ENCODE measurements around the gene CENPM. TPM values are rescaled to one million over a fixed set of nuclear protein-coding genes. Genes with fewer than 3 reads are reported as not detected.

Gene CENPM
- total RNA-seq, 1 donor from 2014 or later: 2.0 TPM

DNA sequence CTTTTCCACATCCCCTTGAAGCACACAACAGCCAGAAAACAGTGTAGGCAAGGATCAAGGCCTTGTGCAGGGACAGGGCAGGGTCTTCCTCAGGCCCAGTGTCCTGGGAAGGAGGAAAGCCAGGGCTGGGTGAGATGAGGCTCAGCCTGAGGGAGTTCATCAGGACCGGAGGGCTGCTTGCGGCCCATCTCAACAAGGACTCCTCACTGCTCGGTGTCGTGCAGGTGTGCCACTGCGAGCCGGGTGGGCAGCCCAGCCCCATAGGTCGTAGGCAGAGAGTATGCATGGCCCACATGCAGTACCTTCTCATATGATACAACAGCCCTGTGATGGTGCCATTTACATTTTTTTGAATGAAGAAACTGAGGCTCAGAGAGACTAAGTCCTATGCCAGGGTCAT, 44.9 kb downstream of the CENPM start:
- no peak for TF ChIP-seq EZH2 (IDR thresholded peaks at IDR 0.05; ENCODE audit: insufficient read depth, low read length)
- TF ChIP-seq, protein P1, sequence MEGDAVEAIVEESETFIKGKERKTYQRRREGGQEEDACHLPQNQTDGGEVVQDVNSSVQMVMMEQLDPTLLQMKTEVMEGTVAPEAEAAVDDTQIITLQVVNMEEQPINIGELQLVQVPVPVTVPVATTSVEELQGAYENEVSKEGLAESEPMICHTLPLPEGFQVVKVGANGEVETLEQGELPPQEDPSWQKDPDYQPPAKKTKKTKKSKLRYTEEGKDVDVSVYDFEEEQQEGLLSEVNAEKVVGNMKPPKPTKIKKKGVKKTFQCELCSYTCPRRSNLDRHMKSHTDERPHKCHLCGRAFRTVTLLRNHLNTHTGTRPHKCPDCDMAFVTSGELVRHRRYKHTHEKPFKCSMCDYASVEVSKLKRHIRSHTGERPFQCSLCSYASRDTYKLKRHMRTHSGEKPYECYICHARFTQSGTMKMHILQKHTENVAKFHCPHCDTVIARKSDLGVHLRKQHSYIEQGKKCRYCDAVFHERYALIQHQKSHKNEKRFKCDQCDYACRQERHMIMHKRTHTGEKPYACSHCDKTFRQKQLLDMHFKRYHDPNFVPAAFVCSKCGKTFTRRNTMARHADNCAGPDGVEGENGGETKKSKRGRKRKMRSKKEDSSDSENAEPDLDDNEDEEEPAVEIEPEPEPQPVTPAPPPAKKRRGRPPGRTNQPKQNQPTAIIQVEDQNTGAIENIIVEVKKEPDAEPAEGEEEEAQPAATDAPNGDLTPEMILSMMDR (IDR thresholded peaks at IDR 0.05; ENCODE audit: insufficient read depth, low read depth, low read length): no peak
- Mint-ChIP-seq H3K4me3 (ENCODE audit: unreplicated experiment) (no peak overlapping the region), H3K36me3 (ENCODE audit: low read depth, unreplicated experiment) (peaks cover 11% of the 10 kb centered on the region), H3K4me1 (ENCODE audit: low read depth, unreplicated experiment) (no peaks in the 10 kb centered on the region), H3K9me3 (ENCODE audit: unreplicated experiment) (no peaks in the 10 kb centered on the region), H3K27ac (ENCODE audit: unreplicated experiment) (no peak overlapping the region), H3K27me3 (ENCODE audit: low read depth, unreplicated experiment) (no peaks in the 10 kb centered on the region)
- Histone ChIP-seq H2AFZ (ENCODE audit: low read depth, low read length) (no peak overlapping the region), H3K9ac (ENCODE audit: low read length) (no peak overlapping the region), H3K4me2 (ENCODE audit: low read length) (no peak overlapping the region), H4K20me1 (ENCODE audit: insufficient read depth, low read length) (peaks cover 29% of the 10 kb centered on the region), H3K4me1 (ENCODE audit: insufficient read depth, low read length) (no peaks in the 10 kb centered on the region), H3K36me3 (ENCODE audit: insufficient read depth, low read length) (peaks cover 12% of the 10 kb centered on the region), H3K79me2 (ENCODE audit: insufficient read depth, low read length) (no peaks in the 10 kb centered on the region), H3K9me3 (ENCODE audit: insufficient read depth, low read depth, low read length) (no peaks in the 10 kb centered on the region), H3K27ac (ENCODE audit: low read depth, low read length) (no peak overlapping the region), H3K4me3 (ENCODE audit: insufficient read depth, low read depth, low read length) (no peak overlapping the region), H3K27me3 (ENCODE audit: insufficient read depth, low read length) (no peaks in the 10 kb centered on the region)
- FAIRE-seq (no peak), DNase-seq (ENCODE audit: low read depth) (no peak)

DNA sequence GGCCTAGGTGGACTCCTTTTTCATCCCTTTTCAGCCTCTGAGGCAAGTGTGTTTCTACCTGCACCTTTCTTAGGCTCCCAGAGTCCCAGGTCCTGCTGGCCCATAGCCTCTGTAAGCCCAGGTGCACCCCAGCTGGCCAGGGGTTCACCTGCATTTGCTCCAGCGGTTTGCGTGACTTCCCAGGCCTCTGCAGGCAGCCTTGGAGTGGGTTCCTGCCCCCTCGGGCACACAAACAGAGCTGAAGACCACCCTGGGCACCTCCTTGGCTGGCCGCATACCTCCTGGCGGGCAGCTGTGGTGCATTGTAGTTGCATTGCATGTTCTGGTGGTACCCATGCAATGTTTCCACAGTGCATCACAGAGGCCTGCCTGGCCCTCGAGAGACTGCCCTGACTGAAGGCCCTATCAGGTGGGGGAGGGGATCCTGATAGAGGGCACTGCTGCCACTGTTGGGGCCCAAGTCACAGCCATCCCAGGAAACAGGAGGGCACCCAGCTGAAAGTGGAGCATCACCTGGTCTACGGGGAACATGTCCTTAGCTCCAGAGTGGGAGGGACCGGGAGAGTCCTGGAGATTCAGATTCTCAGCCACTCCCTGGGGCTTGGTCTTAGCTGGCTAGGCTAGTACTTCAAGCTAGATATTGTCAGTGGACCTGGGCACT, 46.2 kb downstream of the CENPM start:
- Histone ChIP-seq H3K9ac (ENCODE audit: low read length) (no peak overlapping the region), H3K27ac (ENCODE audit: low read depth, low read length) (no peak overlapping the region), H3K4me1 (ENCODE audit: insufficient read depth, low read length) (no peaks in the 10 kb centered on the region), H2AFZ (ENCODE audit: low read depth, low read length) (no peak overlapping the region), H3K79me2 (ENCODE audit: insufficient read depth, low read length) (no peaks in the 10 kb centered on the region), H3K27me3 (ENCODE audit: insufficient read depth, low read length) (no peaks in the 10 kb centered on the region), H3K9me3 (ENCODE audit: insufficient read depth, low read depth, low read length) (no peaks in the 10 kb centered on the region), H4K20me1 (ENCODE audit: insufficient read depth, low read length) (peaks cover 35% of the 10 kb centered on the region), H3K4me3 (ENCODE audit: insufficient read depth, low read depth, low read length) (no peak overlapping the region), H3K4me2 (ENCODE audit: low read length) (no peak overlapping the region), H3K36me3 (ENCODE audit: insufficient read depth, low read length) (peaks cover 12% of the 10 kb centered on the region)
- Mint-ChIP-seq H3K36me3 (ENCODE audit: low read depth, unreplicated experiment) (peaks cover 14% of the 10 kb centered on the region), H3K9me3 (ENCODE audit: unreplicated experiment) (no peaks in the 10 kb centered on the region), H3K27me3 (ENCODE audit: low read depth, unreplicated experiment) (no peaks in the 10 kb centered on the region), H3K4me3 (ENCODE audit: unreplicated experiment) (no peak overlapping the region), H3K27ac (ENCODE audit: unreplicated experiment) (no peak overlapping the region), H3K4me1 (ENCODE audit: low read depth, unreplicated experiment) (no peaks in the 10 kb centered on the region)
- FAIRE-seq (no peak), DNase-seq (ENCODE audit: low read depth) (no peak)
- TF ChIP-seq, protein P1 (IDR thresholded peaks at IDR 0.05; ENCODE audit: insufficient read depth, low read depth, low read length): no peak
- no peak for TF ChIP-seq EZH2 (IDR thresholded peaks at IDR 0.05; ENCODE audit: insufficient read depth, low read length)

DNA sequence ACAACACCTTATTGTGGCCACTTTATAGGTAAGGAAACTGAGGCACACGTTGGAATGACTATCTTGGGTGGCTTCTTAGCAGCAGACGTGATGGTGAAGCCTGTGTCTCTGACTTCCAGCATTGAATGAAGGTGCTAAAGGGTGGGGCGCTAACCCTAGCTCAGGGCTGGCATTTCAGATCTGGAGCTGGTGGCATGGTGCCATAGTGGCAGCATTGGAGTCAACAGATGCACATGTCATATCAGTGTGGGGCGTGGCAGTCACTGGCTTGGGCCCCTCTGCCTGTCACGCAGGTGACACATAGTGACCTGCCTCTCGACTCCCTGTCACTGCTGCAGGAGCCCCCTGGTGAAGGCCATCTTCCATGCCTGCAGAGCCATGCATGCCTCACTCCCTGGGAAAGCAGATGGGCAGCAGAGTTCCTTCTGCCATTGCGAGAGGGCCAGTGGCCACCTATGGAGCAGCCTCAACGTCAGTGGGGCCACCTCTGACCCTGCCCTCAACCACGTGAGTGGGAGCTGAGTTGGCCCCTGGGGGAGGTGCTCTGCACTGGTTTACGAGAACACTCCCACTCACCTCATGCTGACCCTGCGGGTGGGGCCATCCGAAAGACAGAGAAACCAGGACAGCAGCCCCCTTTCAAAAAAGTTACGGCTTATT, 46.8 kb downstream of the CENPM start:
- TF ChIP-seq, protein P1 (IDR thresholded peaks at IDR 0.05; ENCODE audit: insufficient read depth, low read depth, low read length): no peak
- no peak for TF ChIP-seq EZH2 (IDR thresholded peaks at IDR 0.05; ENCODE audit: insufficient read depth, low read length)
- H3K9me3 ChIP-seq (ENCODE audit: insufficient read depth, low read depth, low read length): no peaks in the 10 kb centered on the region
- no peaks in the 10 kb centered on the region for H3K4me1 ChIP-seq (ENCODE audit: insufficient read depth, low read length)
- no peaks in the 10 kb centered on the region for H3K79me2 ChIP-seq (ENCODE audit: insufficient read depth, low read length)
- no peak overlapping the region for H3K4me3 Mint-ChIP-seq (ENCODE audit: unreplicated experiment)
- H3K27ac Mint-ChIP-seq (ENCODE audit: unreplicated experiment): no peak overlapping the region
- FAIRE-seq (no peak), DNase-seq (ENCODE audit: low read depth) (no peak)
- H3K36me3 ChIP-seq (ENCODE audit: insufficient read depth, low read length): peaks cover 12% of the 10 kb centered on the region
- H3K4me1 Mint-ChIP-seq (ENCODE audit: low read depth, unreplicated experiment): no peaks in the 10 kb centered on the region
- H3K9me3 Mint-ChIP-seq (ENCODE audit: unreplicated experiment): no peaks in the 10 kb centered on the region
- peaks cover 14% of the 10 kb centered on the region for H3K36me3 Mint-ChIP-seq (ENCODE audit: low read depth, unreplicated experiment)
- H3K27me3 ChIP-seq (ENCODE audit: insufficient read depth, low read length): no peaks in the 10 kb centered on the region
- H3K27me3 Mint-ChIP-seq (ENCODE audit: low read depth, unreplicated experiment): no peaks in the 10 kb centered on the region
- H3K4me3 ChIP-seq (ENCODE audit: insufficient read depth, low read depth, low read length): no peak overlapping the region
- H3K27ac ChIP-seq (ENCODE audit: low read depth, low read length): no peak overlapping the region
- H4K20me1 ChIP-seq (ENCODE audit: insufficient read depth, low read length): peaks cover 35% of the 10 kb centered on the region
- no peak overlapping the region for H3K9ac ChIP-seq (ENCODE audit: low read length)
- no peak overlapping the region for H2AFZ ChIP-seq (ENCODE audit: low read depth, low read length)
- H3K4me2 ChIP-seq (ENCODE audit: low read length): no peak overlapping the region

All from astrocyte (in vitro differentiated cells and primary cell).